Fibroblast of skin of scalp (primary cell): Measurements from ENCODE around the gene NCF4.

Experiments used
- DNase-seq: peaks from one replicate; pipeline ENCODE4 v3.0.0-alpha.2; 2013

NCF4 gene

DNA sequence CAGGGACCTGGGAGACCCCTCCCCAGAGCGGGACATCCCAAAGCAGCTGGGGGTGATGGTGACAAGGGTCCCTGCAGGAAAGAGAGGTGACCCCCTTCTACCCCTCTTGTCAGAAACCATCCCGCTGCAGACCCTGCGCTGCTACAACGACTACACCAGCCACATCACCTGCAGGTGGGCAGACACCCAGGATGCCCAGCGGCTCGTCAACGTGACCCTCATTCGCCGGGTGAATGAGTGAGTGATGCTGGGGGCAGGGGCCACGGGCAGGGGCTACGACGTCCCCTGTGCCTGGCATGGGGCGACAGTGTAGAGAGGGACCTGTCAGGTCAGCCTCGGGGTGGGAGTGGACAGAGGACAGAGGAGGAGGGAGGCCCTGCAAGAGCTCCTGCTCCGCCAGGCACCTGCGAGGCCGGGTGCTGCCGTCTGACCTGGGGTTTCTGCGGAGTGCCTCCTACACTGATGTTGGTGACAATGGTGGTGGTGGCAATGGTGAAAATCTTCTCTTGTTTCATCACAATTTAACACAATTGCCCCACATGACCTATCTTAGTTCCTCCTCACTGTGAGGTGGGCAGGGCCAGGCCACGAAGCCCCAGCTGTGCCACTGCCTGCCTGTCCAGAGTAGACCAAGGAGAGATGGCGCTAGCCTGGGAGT is 62.5 kb downstream of the NCF4 start:
- DNase-seq: no peak

DNA sequence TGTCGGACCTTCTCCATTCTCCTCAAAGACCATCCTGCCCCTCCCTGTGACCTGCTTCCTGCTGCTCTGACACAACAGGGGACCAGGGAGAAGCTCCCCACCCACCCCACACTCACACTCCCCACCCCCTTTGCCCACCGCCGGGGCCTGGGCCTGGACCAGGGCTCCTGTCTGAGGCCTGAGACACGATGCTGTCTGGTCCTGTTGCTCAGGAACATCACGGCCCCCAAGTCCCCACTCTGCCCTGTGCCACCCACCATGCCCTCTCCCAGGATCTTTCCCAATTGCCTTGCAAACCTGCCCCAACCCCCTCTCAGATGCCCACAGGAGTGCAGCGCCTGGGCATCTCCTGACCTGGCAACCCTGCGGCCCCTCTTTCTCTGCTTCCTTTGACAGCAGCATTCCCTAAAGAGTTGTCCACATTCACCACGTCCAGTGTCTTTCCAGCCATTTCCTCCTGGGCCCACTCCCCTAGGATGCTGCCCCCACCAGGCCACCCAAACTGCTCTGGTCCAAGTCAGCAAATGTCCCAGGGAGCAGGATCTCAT is 63.4 kb downstream of the NCF4 start:
- DNase-seq: no peak

DNA sequence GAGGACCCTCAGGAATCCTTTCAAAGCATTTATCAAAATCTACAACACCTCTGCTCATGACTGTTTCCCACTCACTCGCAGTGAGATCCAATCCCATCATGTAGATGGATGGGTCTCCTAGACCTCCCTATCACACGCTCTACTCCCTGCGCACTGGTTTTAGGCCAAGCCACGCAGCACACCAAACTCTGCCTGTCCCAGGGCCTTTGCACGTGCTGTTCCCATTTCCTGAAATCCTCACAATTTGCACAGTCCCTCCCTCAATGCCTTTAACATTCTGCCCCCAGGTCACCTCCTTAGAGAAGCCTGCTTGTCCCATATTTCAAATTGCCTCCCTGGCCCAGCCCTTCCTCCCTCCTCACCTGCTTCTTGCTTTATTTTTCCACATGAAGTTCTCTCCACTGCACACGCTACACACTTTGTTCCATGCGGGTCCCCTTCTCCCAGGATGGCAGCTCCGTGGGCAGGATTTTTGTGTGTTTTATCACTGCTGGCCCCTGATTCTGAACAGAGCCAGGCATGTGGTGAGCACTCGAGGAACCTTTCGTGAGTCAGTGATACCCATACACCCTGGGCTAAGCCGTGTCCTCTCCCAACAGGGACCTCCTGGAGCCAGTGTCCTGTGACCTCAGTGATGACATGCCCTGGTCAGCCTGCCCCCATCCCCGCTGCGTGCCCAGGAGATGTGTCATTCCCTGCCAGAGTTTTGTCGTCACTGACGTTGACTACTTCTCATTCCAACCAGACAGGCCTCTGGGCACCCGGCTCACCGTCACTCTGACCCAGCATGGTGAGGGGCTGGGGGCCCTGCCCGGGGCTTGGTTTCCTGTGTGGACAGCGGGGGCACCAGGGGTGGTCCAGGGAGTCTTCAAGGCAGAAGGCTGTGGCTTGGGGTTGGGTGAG is 64.8 kb downstream of the NCF4 start:
- no peak for DNase-seq

DNA sequence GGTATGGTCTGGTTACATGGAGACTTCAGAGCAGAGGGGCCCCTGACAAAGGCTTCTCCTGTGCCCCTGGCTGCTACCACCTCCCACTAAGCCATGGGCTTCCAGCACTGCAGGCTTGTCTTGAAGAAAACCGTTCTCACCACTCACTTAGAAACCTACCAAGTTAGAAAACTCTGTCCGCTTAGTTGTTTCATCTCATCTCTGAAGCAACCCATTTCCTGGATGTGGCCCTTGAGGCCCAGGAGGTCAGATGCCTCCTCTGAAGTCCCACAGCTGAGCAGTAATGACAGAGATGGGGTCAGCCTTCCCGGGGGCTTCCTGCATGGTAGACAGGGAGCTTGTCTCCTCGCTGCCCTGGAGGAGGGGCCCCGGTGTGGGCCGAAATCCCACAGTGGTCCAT is 65.5 kb downstream of the NCF4 start:
- no peak for DNase-seq

DNA sequence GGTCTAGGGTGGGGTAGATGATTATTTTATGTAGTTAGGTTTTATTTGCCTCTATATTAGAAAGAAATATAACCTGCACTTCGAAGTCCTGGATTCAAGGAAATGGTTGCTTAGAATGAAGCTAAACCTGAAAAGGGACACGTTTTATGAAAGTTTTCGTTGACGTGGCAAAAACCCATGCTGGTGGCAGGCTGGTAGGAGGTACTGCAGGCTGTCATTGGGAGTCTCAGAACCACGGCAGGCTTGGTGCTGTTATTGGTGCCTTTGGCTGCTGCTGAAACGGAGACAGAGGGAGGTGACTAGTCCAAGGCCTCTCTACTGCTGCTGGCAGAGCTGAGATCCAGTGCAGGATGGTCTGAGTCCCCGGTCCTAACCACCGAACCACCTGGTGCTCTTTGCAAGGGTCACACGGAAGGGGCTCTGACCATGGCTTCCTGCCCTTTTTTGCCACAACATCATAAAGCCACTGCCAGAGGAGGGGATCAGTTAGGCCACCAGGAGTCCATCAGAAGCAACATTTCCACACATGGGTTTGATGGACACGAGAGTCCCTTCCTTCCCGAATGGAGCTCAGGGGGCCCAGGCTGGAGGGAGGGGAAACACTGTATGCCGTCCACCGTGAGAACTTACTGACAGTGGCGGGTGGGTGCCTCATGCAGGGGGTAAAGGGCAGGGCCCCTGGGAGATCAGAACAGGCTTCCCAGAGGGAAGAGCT is 66.1 kb downstream of the NCF4 start:
- no peak for DNase-seq
